Transverse colon (tissue), 4 donors: ENCODE results near the gene MED27. TPM values are rescaled to one million over a fixed set of nuclear protein-coding genes. Genes with fewer than 3 reads are reported as not detected.

Experiments used
- DNase-seq: peaks from one replicate; pipeline ENCODE4 v3.0.0-alpha.2; 2019
- H3K27ac ChIP-seq, 4 donors: fragments of 200-600 bp; sonication (generic); 2 replicates each; pipeline ENCODE4 v1.5.1; 2016 to 2018; ENCODE audit warnings: inconsistent platforms in 4 of 4
- H3K27me3 ChIP-seq: fragments of 200-600 bp; sonication (generic); 2 replicates; pipeline ENCODE4 v1.5.1; 2017; ENCODE audit warnings: inconsistent platforms
- H3K36me3 ChIP-seq, 4 donors: fragments of 200-600 bp; sonication (generic); 2 replicates each; pipeline ENCODE4 v1.5.1; 2017 to 2019; ENCODE audit warnings: inconsistent platforms in 4 of 4
- H3K4me1 ChIP-seq, 4 donors: fragments of 200-600 bp; sonication (generic); 2 replicates each; pipeline ENCODE4 v1.5.1; 2017 to 2020; ENCODE audit warnings: inconsistent platforms in 4 of 4
- H3K4me3 ChIP-seq, 4 donors: fragments of 200-600 bp; sonication (generic); 1 replicate in 1 of 4; 2 replicates in 3 of 4; pipeline versions ENCODE4 v1.5.1 to v1.6.1; 2017 to 2019; ENCODE audit warnings: inconsistent platforms in 4 of 4
- H3K9me3 ChIP-seq, 2 donors: fragments of 200-600 bp; sonication (generic); 2 replicates each; pipeline ENCODE4 v1.5.1; 2017 to 2019; ENCODE audit warnings: inconsistent platforms in 2 of 2
- CTCF ChIP-seq, 5 experiments: fragments of 200-600 bp in 3 of 5; fragments of 450-650 bp in 2 of 5; sonication (generic) in 3 of 5; IDR thresholded peaks; 1 replicate in 2 of 5; 2 replicates in 3 of 5; pipeline ENCODE4 v1.5.1; 2016 to 2017; ENCODE audit warnings: antibody characterized with exemption in 5 of 5, inconsistent platforms in 3 of 5, mild to moderate bottlenecking in 2 of 5, moderate library complexity in 1 of 5
- EP300 ChIP-seq: sonication (generic); formaldehyde crosslinking; IDR thresholded peaks from one replicate; pipeline ENCODE4 v1.6.1; 2017; ENCODE audit warnings: antibody characterized with exemption, low read depth
- POLR2A ChIP-seq: fragments of 450-650 bp; IDR thresholded peaks from one replicate; pipeline ENCODE4 v1.6.1; 2016; ENCODE audit warnings: antibody characterized with exemption, mild to moderate bottlenecking, moderate library complexity
- POLR2AphosphoS5 ChIP-seq, 3 donors: sonication (generic); formaldehyde crosslinking; IDR thresholded peaks; one replicate each; pipeline ENCODE4 v1.6.1; 2016; ENCODE audit warnings: antibody characterized with exemption in 3 of 3
- WGBS, 2 donors: methylation state at CpG; one replicate each; pipeline ENCODE4 v1.1.5; 2018; ENCODE audit warnings: low coverage in 1 of 2; 5-methylcytosine and 5-hydroxymethylcytosine counted together
- in situ Hi-C, 4 donors: fragments of 200-750 bp; cut with MboI; loops; one replicate each; pipeline versions ENCODE4 v1.15.0 to v1.15.1; 2017; ENCODE audit warnings: low sequenced_read_pairs in 3 of 4, low pct_ligation_motif_present in 1 of 4, low pct_unique_long_range_greater_than_20kb in 1 of 4
- intact Hi-C: fragments of 100-400 bp; cut with DNase I; formaldehyde crosslinking; loops from one replicate; pipeline ENCODE4 v1.15.1; 2023; ENCODE audit warnings: low total_unique reads
- total RNA-seq, 4 donors: library from RNA; depleted of rRNA; stranded (reverse); fragments of >200 nt; gene quantifications; one replicate each; pipeline ENCODE4 v1.1.0, GENCODE V29; 2016

Gene MED27
- total RNA-seq, 4 donors from 2014 or later: 2.6 to 12.6 (median 7.1) TPM

- intact Hi-C loops: no loop called here
- Histone ChIP-seq H3K27ac (no peak overlapping the region), H3K4me3 (no peak overlapping the region), H3K36me3 (no peaks in the 10 kb centered on the region), H3K9me3 (no peaks in the 10 kb centered on the region), H3K4me1 (no peaks in the 10 kb centered on the region), H3K27me3 (no peaks in the 10 kb centered on the region)
- WGBS, 2 donors: 95 to 100% methylated on average over 2 to 5 of the region's 5 CpGs
- DNase-seq: no peak
- in situ Hi-C loops: no loop called here
- TF ChIP-seq CTCF (IDR thresholded peaks at IDR 0.05) (no peak), POLR2AphosphoS5 (IDR thresholded peaks at IDR 0.05) (no peak), POLR2A (no peak), EP300 (no peak)
Measured at GRCh38 chr9:131969469-131969989, 110.1 kb downstream of the MED27 start.

GRCh38 chr9:131968632-131969031 lies 111.0 kb downstream of the MED27 start:
- no peak overlapping the region for H3K27ac ChIP-seq
- no peaks in the 10 kb centered on the region for H3K4me1 ChIP-seq
- H3K27me3 ChIP-seq: no peaks in the 10 kb centered on the region
- H3K9me3 ChIP-seq: no peaks in the 10 kb centered on the region
- no peaks in the 10 kb centered on the region for H3K36me3 ChIP-seq
- 93 to 96% methylated on average over 5 to 9 of the region's 9 CpGs for WGBS, 2 donors
- in situ Hi-C loops (no loop called here), intact Hi-C loops (no loop called here)
- TF ChIP-seq CTCF (IDR thresholded peaks at IDR 0.05): no peak
- TF ChIP-seq EP300: no peak
- TF ChIP-seq POLR2A: no peak
- no peak for TF ChIP-seq POLR2AphosphoS5 (IDR thresholded peaks at IDR 0.05)
- H3K4me3 ChIP-seq: no peak overlapping the region
- DNase-seq: no peak

- no peaks in the 10 kb centered on the region for H3K36me3 ChIP-seq
- in situ Hi-C loops: no loop called here
- H3K4me1 ChIP-seq: no peaks in the 10 kb centered on the region
- no peak for DNase-seq
- TF ChIP-seq EP300: no peak
- TF ChIP-seq POLR2A: no peak
- TF ChIP-seq CTCF (IDR thresholded peaks at IDR 0.05): no peak
- TF ChIP-seq POLR2AphosphoS5 (IDR thresholded peaks at IDR 0.05): no peak
- 77 to 95% methylated on average over 2 to 7 of the region's 7 CpGs for WGBS, 2 donors
- no peaks in the 10 kb centered on the region for H3K9me3 ChIP-seq
- H3K4me3 ChIP-seq: no peak overlapping the region
- intact Hi-C loops: no loop called here
- no peak overlapping the region for H3K27ac ChIP-seq
- H3K27me3 ChIP-seq: no peaks in the 10 kb centered on the region
Measured at GRCh38 chr9:131965841-131966240, 113.8 kb downstream of the MED27 start.

- no peak for DNase-seq
- Histone ChIP-seq H3K27me3 (no peaks in the 10 kb centered on the region), H3K9me3 (no peaks in the 10 kb centered on the region), H3K4me1 (no peaks in the 10 kb centered on the region), H3K27ac (no peak overlapping the region), H3K4me3 (no peak overlapping the region), H3K36me3 (no peaks in the 10 kb centered on the region)
- intact Hi-C loops: no loop called here
- in situ Hi-C loops: no loop called here
- 85 to 96% methylated on average over 4 of the region's 4 CpGs for WGBS, 2 donors
- TF ChIP-seq POLR2AphosphoS5 (IDR thresholded peaks at IDR 0.05) (no peak), EP300 (no peak), CTCF (IDR thresholded peaks at IDR 0.05) (no peak)
Measured at GRCh38 chr9:131965103-131965502, 114.6 kb downstream of the MED27 start.
